Breast epithelium (tissue), 3 donors: Measurements from ENCODE around the gene ASB16.

Source experiments
- POLR2AphosphoS5 ChIP-seq, 3 donors: sonication (generic); formaldehyde crosslinking; IDR thresholded peaks; one replicate each; pipeline ENCODE4 v1.6.1; 2017; ENCODE audit warnings: antibody characterized with exemption in 3 of 3
- TF ChIP-seq, protein P1 (sequence below), 3 donors: fragments of 450-650 bp; IDR thresholded peaks; one replicate each; pipeline ENCODE4 v1.5.1; 2016 to 2017; ENCODE audit warnings: antibody characterized with exemption in 3 of 3, mild to moderate bottlenecking in 3 of 3, moderate library complexity in 3 of 3

DNA sequence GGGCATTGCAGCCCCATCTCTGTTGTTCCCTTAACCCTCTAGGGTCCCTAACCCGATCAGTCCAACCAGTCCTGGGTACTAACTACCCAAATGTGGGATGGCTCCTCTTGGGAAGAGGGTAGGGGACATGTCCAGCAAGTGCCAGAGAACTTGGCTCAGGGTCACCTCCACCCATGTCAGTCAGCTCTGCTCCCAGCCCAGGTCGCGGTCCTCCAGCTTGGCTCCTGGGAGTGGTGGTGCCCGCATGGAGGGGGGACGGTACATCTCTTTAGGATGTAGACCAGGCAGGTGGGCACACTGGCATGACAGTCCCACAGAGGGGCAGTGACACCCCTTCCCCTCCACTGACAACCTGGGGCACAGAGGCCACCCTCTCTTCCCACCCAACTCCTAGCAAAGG is 22.2 kb downstream of the ASB16 start:
- TF ChIP-seq, protein P1, sequence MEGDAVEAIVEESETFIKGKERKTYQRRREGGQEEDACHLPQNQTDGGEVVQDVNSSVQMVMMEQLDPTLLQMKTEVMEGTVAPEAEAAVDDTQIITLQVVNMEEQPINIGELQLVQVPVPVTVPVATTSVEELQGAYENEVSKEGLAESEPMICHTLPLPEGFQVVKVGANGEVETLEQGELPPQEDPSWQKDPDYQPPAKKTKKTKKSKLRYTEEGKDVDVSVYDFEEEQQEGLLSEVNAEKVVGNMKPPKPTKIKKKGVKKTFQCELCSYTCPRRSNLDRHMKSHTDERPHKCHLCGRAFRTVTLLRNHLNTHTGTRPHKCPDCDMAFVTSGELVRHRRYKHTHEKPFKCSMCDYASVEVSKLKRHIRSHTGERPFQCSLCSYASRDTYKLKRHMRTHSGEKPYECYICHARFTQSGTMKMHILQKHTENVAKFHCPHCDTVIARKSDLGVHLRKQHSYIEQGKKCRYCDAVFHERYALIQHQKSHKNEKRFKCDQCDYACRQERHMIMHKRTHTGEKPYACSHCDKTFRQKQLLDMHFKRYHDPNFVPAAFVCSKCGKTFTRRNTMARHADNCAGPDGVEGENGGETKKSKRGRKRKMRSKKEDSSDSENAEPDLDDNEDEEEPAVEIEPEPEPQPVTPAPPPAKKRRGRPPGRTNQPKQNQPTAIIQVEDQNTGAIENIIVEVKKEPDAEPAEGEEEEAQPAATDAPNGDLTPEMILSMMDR (IDR thresholded peaks at IDR 0.05) = no peak
- no peak for TF ChIP-seq POLR2AphosphoS5 (IDR thresholded peaks at IDR 0.05)
